HCT116 (cell line): ENCODE data around the gene PGBD2. TPM values are rescaled to one million over a fixed set of nuclear protein-coding genes. Genes with fewer than 3 reads are reported as not detected.

Source experiments
- ATAC-seq: fragments of 200-7000 bp; cut with Tn5 transposase; 2 replicates; pipeline ENCODE4 v1.9.1; 2020; ENCODE audit warnings: mild to moderate bottlenecking, moderate library complexity
- BruUV-seq: library from RNA; stranded (reverse); fragments of 400-500 nt; replicated peaks from 2 replicates; lab custom pipeline; 2021; lab: Mats Ljungman, UMichigan
- CTCF ChIA-PET: fragments of 300-600 bp; sonication (Branson Sonifier 250); formaldehyde crosslinking; loops from one replicate; lab custom pipeline; 2021; ENCODE audit warnings: antibody characterized with exemption; lab: Charles Lee
- POLR2A ChIA-PET: fragments of 300-600, 350-600 bp; sonication (Branson Sonifier 250); formaldehyde crosslinking; loops from one replicate; lab custom pipeline; 2021; ENCODE audit warnings: antibody characterized with exemption; lab: Charles Lee
- RAD21 ChIA-PET, 2 experiments: fragments of 300-600 bp; sonication (Branson Sonifier 250); formaldehyde crosslinking; loops; one replicate each; lab custom pipeline; 2023; ENCODE audit warnings: low total read pairs in 2 of 2; ENCODE audit not compliant: uncharacterized antibody in 2 of 2, unreplicated experiment in 2 of 2, low non-redundant PET in 1 of 2; lab: Charles Lee
- DNase-seq: peaks from one replicate; pipeline ENCODE4 v3.0.0-alpha.2; 2010; ENCODE audit warnings: low read depth, low spot score
- H2AFZ ChIP-seq: fragments of 200-600 bp; shearing (Covaris generic), sonication (generic); 2 replicates; pipeline ENCODE4 v1.6.1; 2017; ENCODE audit warnings: low read depth, mixed run types, mixed read lengths, antibody characterized with exemption, low read length; ENCODE audit not compliant: poor library complexity, severe bottlenecking
- H3K27ac ChIP-seq: 2 replicates; pipeline ENCODE4 v1.5.1; 2012; ENCODE audit warnings: low read depth, low read length
- H3K27me3 ChIP-seq: fragments of 200-600 bp; sonication (generic); 2 replicates; pipeline ENCODE4 v1.6.1; 2016; ENCODE audit warnings: mixed run types, low read length, mixed read lengths; ENCODE audit not compliant: insufficient read depth
- H3K36me3 ChIP-seq, 2 experiments: fragments of 200-500 bp in 1 of 2; fragments of 200-600 bp in 1 of 2; sonication (Bioruptor generic) in 1 of 2; sonication (generic) in 1 of 2; 2 replicates each; pipeline versions ENCODE4 v1.5.1 to v1.6.1; 2014 to 2016; ENCODE audit warnings: low read length in 2 of 2, inconsistent platforms in 1 of 2, mixed read lengths in 1 of 2, mixed run types in 1 of 2; ENCODE audit not compliant: insufficient read depth in 2 of 2, control insufficient read depth in 1 of 2
- H3K4me1 ChIP-seq, 2 experiments: fragments of 200-600 bp in 1 of 2; sonication (generic) in 1 of 2; 2 replicates each; pipeline versions ENCODE4 v1.5.1 to v1.6.1; 2012 to 2017; ENCODE audit warnings: low read length in 2 of 2, inconsistent platforms in 1 of 2, mild to moderate bottlenecking in 1 of 2, mixed read lengths in 1 of 2, mixed run types in 1 of 2, moderate library complexity in 1 of 2; ENCODE audit not compliant: insufficient read depth in 2 of 2, control insufficient read depth in 1 of 2
- H3K4me2 ChIP-seq: fragments of 200-600 bp; sonication (generic); 2 replicates; pipeline ENCODE4 v1.6.1; 2017; ENCODE audit warnings: mixed run types, low read length, mixed read lengths
- H3K4me3 ChIP-seq, 2 experiments: fragments of 200-600 bp in 1 of 2; sonication (generic) in 1 of 2; replicated peaks in 1 of 2; 2 replicates each; pipeline ENCODE4 v1.5.1; 2011 to 2016; ENCODE audit warnings: low read length in 2 of 2, control low read depth in 1 of 2, low read depth in 1 of 2, mild to moderate bottlenecking in 1 of 2, mixed read lengths in 1 of 2, mixed run types in 1 of 2
- H3K79me2 ChIP-seq: fragments of 200-600 bp; sonication (generic); 2 replicates; pipeline ENCODE4 v1.6.1; 2017; ENCODE audit warnings: mild to moderate bottlenecking, mixed run types, low read length, moderate library complexity, mixed read lengths; ENCODE audit not compliant: insufficient read depth
- H3K9ac ChIP-seq: fragments of 200-600 bp; sonication (generic); 2 replicates; pipeline ENCODE4 v1.6.1; 2016; ENCODE audit warnings: low read length, mixed read lengths
- H3K9me2 ChIP-seq: fragments of 200-600 bp; sonication (generic), shearing (Covaris generic); 2 replicates; pipeline ENCODE4 v1.6.1; 2017; ENCODE audit warnings: mixed run types, mild to moderate bottlenecking, moderate library complexity; ENCODE audit not compliant: insufficient read depth
- H3K9me3 ChIP-seq, 2 experiments: fragments of 200-500 bp in 1 of 2; fragments of 200-600 bp in 1 of 2; sonication (Bioruptor generic) in 1 of 2; sonication (generic) in 1 of 2; 2 replicates each; pipeline ENCODE4 v1.6.1; 2014 to 2017; ENCODE audit warnings: low read length in 2 of 2, mixed read lengths in 2 of 2, inconsistent platforms in 1 of 2, low read depth in 1 of 2, mild to moderate bottlenecking in 1 of 2, mixed run types in 1 of 2, moderate library complexity in 1 of 2; ENCODE audit not compliant: control insufficient read depth in 1 of 2, insufficient read depth in 1 of 2
- H4K20me1 ChIP-seq: fragments of 200-600 bp; sonication (generic), shearing (Covaris generic); 2 replicates; pipeline ENCODE4 v1.6.1; 2017; ENCODE audit warnings: mixed run types, mild to moderate bottlenecking, moderate library complexity; ENCODE audit not compliant: insufficient read depth
- CEBPB ChIP-seq: IDR thresholded peaks from 2 replicates; pipeline ENCODE4 v1.6.1; 2012; ENCODE audit warnings: low read depth
- CTCF ChIP-seq, 3 experiments: fragments of 200-600 bp in 1 of 3; sonication (generic) in 1 of 3; IDR thresholded peaks in 2 of 3; conservative IDR thresholded peaks in 1 of 3; 2 replicates each; pipeline ENCODE4 v1.5.1; 2012 to 2017; ENCODE audit warnings: low read depth in 2 of 3, low read length in 2 of 3, antibody characterized with exemption in 1 of 3, borderline replicate concordance in 1 of 3, control low read depth in 1 of 3, mild to moderate bottlenecking in 1 of 3, mixed read lengths in 1 of 3, mixed run types in 1 of 3, moderate library complexity in 1 of 3; ENCODE audit not compliant: insufficient read depth in 1 of 3
- EGR1 ChIP-seq: IDR thresholded peaks from 2 replicates; pipeline ENCODE4 v1.6.1; 2012; ENCODE audit warnings: low read depth
- EZH2phosphoT487 ChIP-seq: fragments of 200-600 bp; IDR thresholded peaks from 2 replicates; pipeline ENCODE4 v1.6.1; 2018; ENCODE audit warnings: antibody characterized with exemption, borderline replicate concordance
- POLR2AphosphoS5 ChIP-seq: IDR thresholded peaks from 2 replicates; pipeline ENCODE4 v1.6.1; 2011; ENCODE audit warnings: mild to moderate bottlenecking, low read depth, low read length, moderate library complexity
- REST ChIP-seq: IDR thresholded peaks from 2 replicates; pipeline ENCODE4 v1.6.1; 2012; ENCODE audit warnings: low read depth
- SIN3A ChIP-seq: IDR thresholded peaks from 2 replicates; pipeline ENCODE4 v1.6.1; 2012; ENCODE audit warnings: low read depth
- YY1 ChIP-seq: IDR thresholded peaks from 2 replicates; pipeline ENCODE4 v1.6.1; 2011; ENCODE audit warnings: low read length, low read depth, moderate library complexity, mild to moderate bottlenecking; ENCODE audit not compliant: insufficient replicate concordance; ENCODE audit errors: extremely low read depth
- ZBTB33 ChIP-seq: IDR thresholded peaks from 2 replicates; pipeline ENCODE4 v1.6.1; 2011; ENCODE audit warnings: mild to moderate bottlenecking, low read length, moderate library complexity; ENCODE audit not compliant: insufficient replicate concordance; ENCODE audit errors: extremely low read depth
- ZNF274 ChIP-seq: fragments of 200-500 bp; sonication (Bioruptor generic); IDR thresholded peaks from 2 replicates; pipeline ENCODE4 v1.6.1; 2014; ENCODE audit warnings: mild to moderate bottlenecking, low read depth, low read length, inconsistent platforms
- intact Hi-C: fragments of 100-400 bp; cut with micrococcal nuclease; formaldehyde crosslinking; loops from 2 replicates; pipeline ENCODE4 v1.10.0; 2022
- total RNA-seq: library from RNA; stranded (reverse); gene quantifications from one replicate; pipeline ENCODE4 v1.2.1, GENCODE V29; 2021; ENCODE audit not compliant: unreplicated experiment

PGBD2 gene
- total RNA-seq, 1 experiment from 2014 or later = 5.1 TPM

GRCh38 chr1:248914796-248915381 lies 8.9 kb downstream of the PGBD2 start:
- ATAC-seq = no peak
- TF ChIP-seq CEBPB (no peak), EZH2phosphoT487 (no peak), CTCF (IDR thresholded peaks at IDR 0.05 in 2 of 3, conservative IDR thresholded peaks at IDR 0.05 in 1 of 3; ENCODE audit: borderline replicate concordance in 1 of 3, insufficient read depth in 1 of 3, low read depth in 2 of 3, low read length in 2 of 3) (no peak), REST (no peak), YY1 (no peak), ZNF274 (no peak), POLR2AphosphoS5 (no peak), SIN3A (no peak), EGR1 (no peak), ZBTB33 (no peak)
- H3K79me2 ChIP-seq = no peaks in the 10 kb centered on the region
- H3K4me2 ChIP-seq = no peak overlapping the region
- BruUV-seq = no TSS peak
- H3K27me3 ChIP-seq = no peaks in the 10 kb centered on the region
- no peak for DNase-seq
- ChIA-PET RAD21 (no interaction called here), POLR2A (no interaction called here), CTCF (no interaction called here)
- H3K27ac ChIP-seq = no peak overlapping the region
- no peaks in the 10 kb centered on the region for H3K9me2 ChIP-seq
- no peak overlapping the region for H3K9ac ChIP-seq
- no peaks in the 10 kb centered on the region for H3K4me1 ChIP-seq
- H3K36me3 ChIP-seq = peaks cover 6 to 9% of the 10 kb centered on the region in 2 experiments; a peak in 2 of 4 replicates
- no peak overlapping the region for H3K4me3 ChIP-seq
- intact Hi-C loops = no loop called here
- no peak overlapping the region for H2AFZ ChIP-seq
- H4K20me1 ChIP-seq = no peaks in the 10 kb centered on the region
- no peaks in the 10 kb centered on the region for H3K9me3 ChIP-seq
